Suprapubic skin (tissue), 4 donors: ENCODE results near the gene TNS1.

Source experiments
- EP300 ChIP-seq: sonication (generic); formaldehyde crosslinking; IDR thresholded peaks from one replicate; pipeline ENCODE4 v1.6.1; 2017; ENCODE audit warnings: antibody characterized with exemption
- POLR2A ChIP-seq, 2 donors: fragments of 450-650 bp; IDR thresholded peaks; one replicate each; pipeline ENCODE4 v1.6.1; 2017; ENCODE audit warnings: antibody characterized with exemption in 2 of 2, mild to moderate bottlenecking in 2 of 2, moderate library complexity in 2 of 2
- POLR2AphosphoS5 ChIP-seq, 3 donors: sonication (generic); formaldehyde crosslinking; IDR thresholded peaks; one replicate each; pipeline ENCODE4 v1.6.1; 2017; ENCODE audit warnings: antibody characterized with exemption in 3 of 3

- TF ChIP-seq EP300 = no peak
- TF ChIP-seq POLR2AphosphoS5 (IDR thresholded peaks at IDR 0.05) = no peak
- no peak for TF ChIP-seq POLR2A (IDR thresholded peaks at IDR 0.05)
Measured at GRCh38 chr2:217899231-217900009, 103.4 kb downstream of the TNS1 start.
